Coronary artery (tissue), 2 donors: ENCODE measurements around the gene CDK14.
A peak's percentile ranks its signal among the peaks of the same experiment; 100 is the strongest.

ENCODE experiments used
- DNase-seq: peaks from one replicate; pipeline ENCODE4 v3.0.0-alpha.2; 2017; ENCODE audit warnings: low spot score
- H3K27ac ChIP-seq, 2 donors: fragments of 200-600 bp; sonication (generic); one replicate each; pipeline ENCODE4 v1.5.1; 2016 to 2019
- H3K4me3 ChIP-seq: fragments of 200-600 bp; sonication (generic); 2 replicates; pipeline ENCODE4 v1.5.1; 2016; ENCODE audit warnings: mild to moderate bottlenecking, moderate library complexity
- CTCF ChIP-seq: fragments of 200-600 bp; sonication (generic); IDR thresholded peaks from one replicate; pipeline ENCODE4 v1.5.1; 2019; ENCODE audit warnings: antibody characterized with exemption

Gene CDK14

GRCh38 chr7:90720984-90721760, 125.1 kb downstream of the CDK14 start:
- Histone ChIP-seq H3K27ac (no peak overlapping the region), H3K4me3 (no peak overlapping the region)
- TF ChIP-seq CTCF: no peak
- no peak for DNase-seq

GRCh38 chr7:90721869-90722431, 125.8 kb downstream of the CDK14 start:
- TF ChIP-seq CTCF: no peak
- Histone ChIP-seq H3K27ac (no peak overlapping the region), H3K4me3 (no peak overlapping the region)
- no peak for DNase-seq

- TF ChIP-seq CTCF: no peak
- Histone ChIP-seq H3K27ac (peak overlapping the region in 1 of 2 donors; percentile 2), H3K4me3 (no peak overlapping the region)
- DNase-seq: no peak
Measured at GRCh38 chr7:90723233-90723632, 127.1 kb downstream of the CDK14 start.

GRCh38 chr7:90723866-90724265, 127.7 kb downstream of the CDK14 start:
- no peak for TF ChIP-seq CTCF
- H3K4me3 ChIP-seq: no peak overlapping the region
- no peak overlapping the region for H3K27ac ChIP-seq
- DNase-seq: no peak

- Histone ChIP-seq H3K27ac (peak overlapping the region in 1 of 2 donors; percentile 43), H3K4me3 (no peak overlapping the region)
- no peak for DNase-seq
- no peak for TF ChIP-seq CTCF
Measured at GRCh38 chr7:90726120-90726519, 130.0 kb downstream of the CDK14 start.

- no peak for DNase-seq
- Histone ChIP-seq H3K4me3 (no peak overlapping the region), H3K27ac (peak overlapping the region in 1 of 2 donors; percentile 43)
- TF ChIP-seq CTCF: no peak
Measured at GRCh38 chr7:90726623-90727022, 130.5 kb downstream of the CDK14 start.

- DNase-seq: no peak
- Histone ChIP-seq H3K27ac (no peak overlapping the region), H3K4me3 (no peak overlapping the region)
- no peak for TF ChIP-seq CTCF
Measured at GRCh38 chr7:90727412-90727811, 131.3 kb downstream of the CDK14 start.
